ENCODE measurements around the gene SLC4A7. TPM values are rescaled to one million over a fixed set of nuclear protein-coding genes. Genes with fewer than 3 reads are reported as not detected.

SLC4A7 gene
- total and polyA plus RNA-seq, 2 donors (not counting 3 experiments of a cell fraction or from before 2014, with no cell fraction given): 7.8 to 50.9 TPM

DNA sequence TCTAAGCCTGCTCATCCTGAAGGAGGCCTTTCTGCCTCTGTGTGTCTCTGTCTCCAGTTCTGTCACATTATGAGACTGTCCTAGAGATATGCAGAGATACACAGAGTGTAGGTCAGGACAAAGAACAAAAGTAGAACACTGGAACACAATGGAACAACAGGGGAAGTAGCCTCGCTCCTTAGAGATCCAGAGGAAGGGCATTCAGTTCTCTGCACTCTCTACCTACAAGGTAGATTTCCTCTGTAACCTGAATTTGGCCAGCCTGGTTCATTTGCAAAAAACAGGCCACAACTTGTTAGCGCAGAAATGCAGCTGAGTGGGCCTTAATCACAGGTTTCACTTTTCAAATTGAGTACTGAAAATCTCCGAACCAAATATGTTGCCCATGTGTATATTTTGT lies 134.4 kb downstream of the SLC4A7 start:
- no peak overlapping the region for H3K4me2 ChIP-seq (ENCODE audit: insufficient read depth, low read length)
- ChIA-PET POLR2A (no interaction called here), CTCF (interaction anchor here (0.7 to 1.9 kb wide), 2 partner anchors 8 to 331 kb away, joined by 4 to 10 read pairs; no protein-coding TSS in a partner anchor)
- DNase-seq (ENCODE audit: low read depth, low spot score) (no peak), FAIRE-seq (no peak)
- no TSS peak for BruUV-seq (replicated peaks)
- H3K4me3 ChIP-seq (replicated peaks in 1 of 3; ENCODE audit: insufficient read depth in 1 of 3, low read depth in 1 of 3, low read length in 3 of 3): no peak overlapping the region
- no peaks in the 10 kb centered on the region for H3K36me3 ChIP-seq (ENCODE audit: control insufficient read depth in 2 of 2, extremely low read depth in 1 of 2, insufficient read depth in 2 of 2, low read length in 2 of 2)
- no peak overlapping the region for H3K9ac ChIP-seq (replicated peaks; ENCODE audit: extremely low read depth, insufficient read depth, low read length)
- H2AFZ ChIP-seq (ENCODE audit: low read depth, low read length): no peak overlapping the region
- H3K9me1 ChIP-seq (replicated peaks; ENCODE audit: control insufficient read depth, extremely low read depth, insufficient read depth, low read length): no peaks in the 10 kb centered on the region
- H3K27ac ChIP-seq (ENCODE audit: insufficient read depth, low read depth, low read length): no peak overlapping the region
- H3K79me2 ChIP-seq (ENCODE audit: control insufficient read depth, insufficient read depth, low read length): no peaks in the 10 kb centered on the region
- TF ChIP-seq, protein P1, sequence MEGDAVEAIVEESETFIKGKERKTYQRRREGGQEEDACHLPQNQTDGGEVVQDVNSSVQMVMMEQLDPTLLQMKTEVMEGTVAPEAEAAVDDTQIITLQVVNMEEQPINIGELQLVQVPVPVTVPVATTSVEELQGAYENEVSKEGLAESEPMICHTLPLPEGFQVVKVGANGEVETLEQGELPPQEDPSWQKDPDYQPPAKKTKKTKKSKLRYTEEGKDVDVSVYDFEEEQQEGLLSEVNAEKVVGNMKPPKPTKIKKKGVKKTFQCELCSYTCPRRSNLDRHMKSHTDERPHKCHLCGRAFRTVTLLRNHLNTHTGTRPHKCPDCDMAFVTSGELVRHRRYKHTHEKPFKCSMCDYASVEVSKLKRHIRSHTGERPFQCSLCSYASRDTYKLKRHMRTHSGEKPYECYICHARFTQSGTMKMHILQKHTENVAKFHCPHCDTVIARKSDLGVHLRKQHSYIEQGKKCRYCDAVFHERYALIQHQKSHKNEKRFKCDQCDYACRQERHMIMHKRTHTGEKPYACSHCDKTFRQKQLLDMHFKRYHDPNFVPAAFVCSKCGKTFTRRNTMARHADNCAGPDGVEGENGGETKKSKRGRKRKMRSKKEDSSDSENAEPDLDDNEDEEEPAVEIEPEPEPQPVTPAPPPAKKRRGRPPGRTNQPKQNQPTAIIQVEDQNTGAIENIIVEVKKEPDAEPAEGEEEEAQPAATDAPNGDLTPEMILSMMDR (IDR thresholded peaks at IDR 0.05; ENCODE audit: extremely low read depth in 1 of 2, insufficient read depth in 1 of 2, low read depth in 1 of 2, low read length in 2 of 2): no peak
- TF ChIP-seq, protein P2, sequence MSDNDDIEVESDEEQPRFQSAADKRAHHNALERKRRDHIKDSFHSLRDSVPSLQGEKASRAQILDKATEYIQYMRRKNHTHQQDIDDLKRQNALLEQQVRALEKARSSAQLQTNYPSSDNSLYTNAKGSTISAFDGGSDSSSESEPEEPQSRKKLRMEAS (IDR thresholded peaks at IDR 0.05; ENCODE audit: insufficient read depth, insufficient read length): no peak
- TF ChIP-seq POLR2AphosphoS5 (IDR thresholded peaks at IDR 0.05; ENCODE audit: insufficient read depth, low read depth, low read length) (no peak), JUN (IDR thresholded peaks at IDR 0.05; ENCODE audit: borderline replicate concordance, insufficient read depth, insufficient read length, low read depth) (no peak), MYC (IDR thresholded peaks at IDR 0.05; ENCODE audit: low read depth, low read length) (no peak), POLR2A (IDR thresholded peaks at IDR 0.05; ENCODE audit: low read depth, low read length) (no peak), EZH2 (IDR thresholded peaks at IDR 0.05; ENCODE audit: borderline replicate concordance, low read depth, low read length, severe bottlenecking) (no peak), FOS (IDR thresholded peaks at IDR 0.05; ENCODE audit: borderline replicate concordance, insufficient read depth, low read length) (no peak), GATA2 (IDR thresholded peaks at IDR 0.05; ENCODE audit: insufficient read depth, insufficient read length, low read depth, low read length) (no peak)
- intact Hi-C loops (cut with micrococcal nuclease) (no loop called here), dilution Hi-C loops (cut with MboI; ENCODE audit: extremely low pct_ligation_motif_present, low sequenced_read_pairs) (no loop called here)
- H4K20me1 ChIP-seq (replicated peaks; ENCODE audit: control insufficient read depth, extremely low read depth, insufficient read depth, low read length): no peaks in the 10 kb centered on the region
- H3K27me3 ChIP-seq (ENCODE audit: control insufficient read depth in 2 of 2, insufficient read depth in 2 of 2, low read length in 2 of 2): no peaks in the 10 kb centered on the region
- no peaks in the 10 kb centered on the region for H3K9me3 ChIP-seq (replicated peaks; ENCODE audit: control insufficient read depth, insufficient read depth, low read length)
- peaks cover 9% of the 10 kb centered on the region for H3K4me1 ChIP-seq (ENCODE audit: control insufficient read depth, extremely low read depth, insufficient read depth, low read length)

All from endothelial cell of umbilical vein (primary cell).